GM10266 (cell line): Measurements from ENCODE around the gene USE1.

ENCODE experiments used
- DNase-seq: peaks from one replicate; pipeline ENCODE4 v3.0.0; 2012; ENCODE audit errors: extremely low spot score
- CTCF ChIP-seq: IDR thresholded peaks from 2 replicates; pipeline ENCODE4 v1.5.1; 2012; ENCODE audit warnings: mild to moderate bottlenecking, low read depth; ENCODE audit not compliant: control insufficient read depth, insufficient read depth; ENCODE audit errors: missing control alignments

USE1 gene

DNA sequence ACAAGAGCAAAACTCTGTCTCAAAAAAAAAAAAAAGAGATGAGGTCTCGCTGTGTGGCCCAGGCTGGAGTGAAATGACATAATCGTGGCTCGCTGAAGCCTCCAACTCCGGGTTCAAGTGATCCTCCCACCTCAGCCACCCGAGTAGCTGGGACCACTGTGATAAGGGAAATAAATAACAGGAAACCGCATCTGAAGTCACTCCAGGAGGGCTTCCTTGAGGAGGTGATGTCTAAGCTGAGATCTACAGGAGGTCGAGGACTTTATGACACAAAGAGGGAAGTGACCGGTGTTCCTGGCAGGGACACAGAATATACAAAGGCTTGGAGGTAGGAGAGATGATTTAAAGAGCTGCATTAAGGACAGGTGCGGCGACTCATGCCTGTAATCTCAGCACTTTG, 39.5 kb downstream of the USE1 start:
- DNase-seq: no peak
- no peak for TF ChIP-seq CTCF

DNA sequence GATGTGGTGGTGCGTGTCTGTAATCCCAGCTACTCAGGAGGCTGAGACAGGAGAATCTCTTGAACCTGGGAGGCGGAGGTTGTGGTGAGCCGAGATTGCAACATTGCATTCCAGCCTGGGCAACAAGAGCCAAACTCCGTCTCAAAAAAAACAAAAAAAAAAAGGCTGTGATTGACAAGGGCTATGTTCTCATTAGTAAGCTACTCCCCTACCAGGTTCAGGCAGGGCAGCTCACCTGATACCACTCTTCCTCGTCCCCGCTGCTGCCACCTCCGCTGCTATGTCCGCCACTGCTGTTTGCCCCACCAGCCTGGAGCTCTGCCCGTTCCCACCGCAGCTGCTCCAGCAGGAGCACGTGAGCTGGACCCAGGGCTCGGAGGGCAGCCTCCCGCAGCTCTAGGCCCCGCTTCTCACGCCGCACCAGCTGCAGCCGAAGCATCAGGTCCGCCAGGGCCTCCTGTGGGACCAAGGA, 40.0 kb downstream of the USE1 start:
- TF ChIP-seq CTCF: no peak
- DNase-seq: no peak

DNA sequence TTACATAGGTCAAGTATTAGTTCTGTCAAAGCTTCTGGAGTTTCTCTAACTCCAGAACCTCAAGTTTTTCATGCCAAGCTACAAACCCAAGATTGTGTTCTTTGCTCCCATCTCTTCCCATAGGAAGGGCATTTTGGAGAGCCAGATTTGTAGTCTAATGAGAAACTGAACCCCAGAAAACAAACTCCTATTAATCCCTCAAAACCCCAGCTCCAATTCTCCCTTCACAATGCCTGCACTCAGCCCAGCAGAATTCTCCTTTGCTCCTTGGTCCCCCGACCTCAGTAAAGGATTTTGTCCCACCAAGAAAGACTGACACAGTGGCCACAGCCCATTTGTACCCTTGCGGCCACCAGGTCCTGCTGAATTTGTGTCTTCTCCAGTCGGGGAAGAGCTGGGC, 41.0 kb downstream of the USE1 start:
- DNase-seq: no peak
- no peak for TF ChIP-seq CTCF

DNA sequence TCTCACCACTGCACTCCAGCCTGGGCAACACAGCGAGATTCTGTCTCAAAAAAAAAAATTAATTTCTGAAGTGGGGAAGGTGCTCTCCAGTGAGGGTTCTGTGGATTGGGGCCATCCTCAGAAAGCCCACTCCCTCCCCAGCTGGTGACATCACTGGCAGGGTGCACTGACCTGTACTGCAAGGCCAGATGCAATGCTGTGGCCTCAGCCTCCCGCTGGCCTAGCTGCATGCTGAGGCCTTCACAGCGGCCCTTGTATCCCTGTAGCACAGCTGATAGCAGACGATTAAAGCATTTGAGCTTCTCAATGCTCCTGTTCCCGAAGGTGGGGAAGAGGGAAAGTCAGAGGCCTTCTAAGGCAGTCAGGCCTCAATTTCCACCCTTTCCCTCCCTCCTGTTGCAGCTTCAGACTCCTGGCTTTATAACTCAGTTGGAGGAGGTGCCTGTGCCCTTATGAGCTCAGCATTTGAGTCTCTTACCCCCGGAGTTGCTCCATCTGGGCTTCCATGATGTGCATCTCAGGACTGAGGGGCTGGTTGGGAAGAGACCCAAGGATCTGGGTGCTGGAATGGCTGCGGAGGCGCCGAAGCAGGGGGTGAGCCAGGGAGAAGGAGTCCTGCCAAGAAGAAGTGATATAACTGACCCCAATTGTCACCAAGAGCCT, 44.1 kb downstream of the USE1 start:
- DNase-seq: no peak
- TF ChIP-seq CTCF: no peak

DNA sequence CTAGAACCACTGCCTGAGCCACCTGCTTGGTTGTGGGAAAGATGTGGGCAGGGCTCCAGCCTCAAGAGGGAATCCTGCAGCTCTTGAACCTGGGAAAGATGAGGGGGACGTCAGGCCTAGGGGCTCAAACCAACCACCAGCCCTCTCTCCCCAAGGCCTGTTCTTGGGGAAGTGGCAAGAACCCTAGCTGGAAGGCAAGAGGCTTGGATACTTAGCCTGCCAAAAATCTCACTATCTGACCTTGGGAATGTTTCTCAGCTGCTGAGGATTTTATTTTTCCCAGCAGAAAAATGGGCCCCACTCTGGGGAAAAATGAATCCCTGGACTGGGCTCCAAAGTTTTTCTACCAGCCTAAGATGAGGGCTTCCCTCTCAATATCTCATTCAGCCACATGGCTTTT, 44.8 kb downstream of the USE1 start:
- no peak for DNase-seq
- no peak for TF ChIP-seq CTCF

DNA sequence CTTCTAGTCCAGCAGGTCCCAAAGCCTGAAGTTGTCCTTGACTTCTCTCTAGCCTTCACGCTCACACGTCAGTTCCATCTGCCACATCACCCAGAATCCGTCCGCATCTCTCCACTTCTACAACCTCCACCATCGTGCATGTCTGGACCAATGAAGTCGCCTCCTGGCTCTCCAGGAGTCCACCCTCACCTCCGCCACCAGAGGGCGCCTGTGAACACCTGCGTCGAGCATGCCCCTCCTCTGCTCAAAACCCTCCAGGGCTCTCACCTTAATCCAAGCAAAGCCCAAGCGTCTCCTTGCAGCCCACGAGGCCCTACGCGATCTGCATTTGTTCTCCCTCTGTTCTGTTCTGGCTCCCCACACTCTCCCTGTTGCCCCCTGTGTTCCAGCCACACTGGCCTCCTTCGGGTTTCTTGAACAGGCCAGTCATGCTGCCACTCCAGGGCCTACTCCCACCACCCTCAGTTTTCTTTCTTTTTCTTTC, 45.7 kb downstream of the USE1 start:
- DNase-seq: peak; percentile 91
- peak; percentile 95 for TF ChIP-seq CTCF

DNA sequence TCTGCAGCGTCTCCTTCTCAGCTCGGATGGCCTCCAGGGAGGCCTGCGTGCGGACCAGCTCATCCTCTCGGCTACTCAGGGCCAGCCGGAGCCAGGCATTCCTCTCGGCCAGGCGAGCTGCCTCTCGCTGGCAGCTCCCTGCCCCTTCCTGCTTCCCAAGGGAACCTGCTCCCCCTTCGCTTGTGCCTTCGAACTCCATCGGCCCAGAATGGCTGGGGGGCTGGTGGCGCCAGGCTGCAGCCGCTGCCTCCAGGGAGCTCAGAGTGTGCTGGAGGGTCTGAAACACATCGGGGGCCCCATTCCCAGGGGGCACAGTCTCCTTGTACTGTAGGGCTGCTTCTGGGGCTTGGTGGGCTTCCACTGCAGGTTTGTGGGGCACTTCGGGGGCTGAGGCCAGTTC, 47.4 kb downstream of the USE1 start:
- DNase-seq: no peak
- TF ChIP-seq CTCF: no peak
